Measurements from ENCODE around the gene SOX5. TPM values are rescaled to one million over a fixed set of nuclear protein-coding genes. Genes with fewer than 3 reads are reported as not detected.
A peak's percentile ranks its signal among the peaks of the same experiment; 100 is the strongest.

The SOX5 gene
- total and polyA plus RNA-seq, 2 experiments from 2014 or later: 1.0 to 4.7 TPM

- TF ChIP-seq REST (IDR thresholded peaks at IDR 0.05; ENCODE audit: unreplicated experiment): no peak
- TF ChIP-seq STAT1 (IDR thresholded peaks at IDR 0.05; ENCODE audit: unreplicated experiment): no peak
- TF ChIP-seq NANOG (IDR thresholded peaks at IDR 0.05; ENCODE audit: borderline replicate concordance): no peak
- no peak for TF ChIP-seq ZNF114 (CRISPR knock-in tag; IDR thresholded peaks at IDR 0.05)
- TF ChIP-seq EZH2 (IDR thresholded peaks at IDR 0.05; ENCODE audit: low read depth, unreplicated experiment): no peak
Observed at GRCh38 chr12:23630524-23630923, 318.9 kb downstream of the SOX5 start (continued).

- no peaks in the 10 kb centered on the region for H3K36me3 ChIP-seq (ENCODE audit: insufficient read depth)
- peaks cover 40% of the 10 kb centered on the region for H3K4me1 ChIP-seq (ENCODE audit: insufficient read depth)
- no peaks in the 10 kb centered on the region for H3K79me2 ChIP-seq (replicated peaks; ENCODE audit: insufficient read depth)
- ATAC-seq (no peak), DNase-seq (ENCODE audit: low spot score) (peak; percentile 16)
- Mint-ChIP-seq H3K27ac (peak overlapping the region; percentile 60; the same call in 1 of the 2 replicates), H3K9me3 (no peaks in the 10 kb centered on the region), H3K4me3 (no peak overlapping the region), H3K4me1 (peaks cover 23% of the 10 kb centered on the region), H3K36me3 (ENCODE audit: low read depth) (no peaks in the 10 kb centered on the region), H3K27me3 (ENCODE audit: insufficient read depth, low read depth, poor library complexity) (no peaks in the 10 kb centered on the region)
- no peaks in the 10 kb centered on the region for H4K20me1 ChIP-seq (replicated peaks; ENCODE audit: insufficient read depth)
- 0 out of 2 replicates have a peak overlapping the region, but pooled peaks have one; percentile 9 for H3K4me2 ChIP-seq
- 0 out of 2 replicates have a peak overlapping the region, but pooled peaks have one; percentile 8 for H3K27ac ChIP-seq (ENCODE audit: low read depth)
- H3K27me3 ChIP-seq (ENCODE audit: insufficient read depth): no peaks in the 10 kb centered on the region
- H2AFZ ChIP-seq: no peak overlapping the region
- H3F3A ChIP-seq (replicated peaks; ENCODE audit: low read depth): no peaks in the 10 kb centered on the region
- H3K9me2 ChIP-seq (ENCODE audit: insufficient read depth): no peaks in the 10 kb centered on the region
- no peak for TF ChIP-seq ETS1 (IDR thresholded peaks at IDR 0.05)
- TF ChIP-seq POLR2AphosphoS5 (IDR thresholded peaks at IDR 0.05; ENCODE audit: low read depth): no peak
- TF ChIP-seq NANOG (IDR thresholded peaks at IDR 0.05; ENCODE audit: borderline replicate concordance): no peak
- TF ChIP-seq STAT1 (IDR thresholded peaks at IDR 0.05; ENCODE audit: unreplicated experiment): no peak
- TF ChIP-seq ZNF114 (CRISPR knock-in tag; IDR thresholded peaks at IDR 0.05): no peak
- no peak for TF ChIP-seq JUNB (IDR thresholded peaks at IDR 0.05; ENCODE audit: unreplicated experiment)
- TF ChIP-seq REST (IDR thresholded peaks at IDR 0.05; ENCODE audit: unreplicated experiment): no peak
- TF ChIP-seq EZH2 (IDR thresholded peaks at IDR 0.05; ENCODE audit: low read depth, unreplicated experiment): no peak
- TF ChIP-seq CTCF (conservative IDR thresholded peaks at IDR 0.05; ENCODE audit: low read depth in 2 of 2): no peak
- no peak for TF ChIP-seq CREB1 (CRISPR knock-in tag; IDR thresholded peaks at IDR 0.05; ENCODE audit: low read depth)
- H3K4me3 ChIP-seq: no peak overlapping the region
Observed at GRCh38 chr12:23628806-23629205, 320.7 kb downstream of the SOX5 start.
